Progenitor cell of endocrine pancreas (in vitro differentiated cells): ENCODE measurements around the gene DTNA. TPM values are rescaled to one million over a fixed set of nuclear protein-coding genes. Genes with fewer than 3 reads are reported as not detected.

Experiments
- DNase-seq: peaks from one replicate; pipeline ENCODE4 v3.0.0; 2021; ENCODE audit warnings: low spot score; ENCODE audit not compliant: unreplicated experiment
- H3K27ac Mint-ChIP-seq: 2 replicates; pipeline ENCODE4 v1.8.0; 2021; ENCODE audit warnings: mild to moderate bottlenecking, moderate library complexity, mixed read lengths
- H3K27me3 Mint-ChIP-seq: 2 replicates; pipeline ENCODE4 v1.8.0; 2021; ENCODE audit warnings: mixed read lengths
- H3K36me3 Mint-ChIP-seq: 2 replicates; pipeline ENCODE4 v1.8.0; 2022; ENCODE audit warnings: mixed read lengths; ENCODE audit not compliant: insufficient read depth
- H3K4me1 Mint-ChIP-seq: 2 replicates; pipeline ENCODE4 v1.8.0; 2021; ENCODE audit warnings: low read depth, mixed read lengths
- H3K4me3 Mint-ChIP-seq: 2 replicates; pipeline ENCODE4 v1.8.0; 2021; ENCODE audit warnings: low read depth, mild to moderate bottlenecking, moderate library complexity, mixed read lengths
- H3K9me3 Mint-ChIP-seq: 2 replicates; pipeline ENCODE4 v1.8.0; 2021; ENCODE audit warnings: low read depth, mixed read lengths
- CTCF ChIP-seq: fragments of 200-600 bp; sonication (generic); IDR thresholded peaks from one replicate; pipeline ENCODE4 v1.5.0; 2021; ENCODE audit warnings: antibody characterized with exemption, mild to moderate bottlenecking; ENCODE audit not compliant: unreplicated experiment
- total RNA-seq: library from RNA; stranded (reverse); gene quantifications from 2 replicates; pipeline ENCODE4 v1.2.1, GENCODE V29; 2021

Gene DTNA
- total RNA-seq, 1 donor from 2014 or later: 25.4 TPM

DNA sequence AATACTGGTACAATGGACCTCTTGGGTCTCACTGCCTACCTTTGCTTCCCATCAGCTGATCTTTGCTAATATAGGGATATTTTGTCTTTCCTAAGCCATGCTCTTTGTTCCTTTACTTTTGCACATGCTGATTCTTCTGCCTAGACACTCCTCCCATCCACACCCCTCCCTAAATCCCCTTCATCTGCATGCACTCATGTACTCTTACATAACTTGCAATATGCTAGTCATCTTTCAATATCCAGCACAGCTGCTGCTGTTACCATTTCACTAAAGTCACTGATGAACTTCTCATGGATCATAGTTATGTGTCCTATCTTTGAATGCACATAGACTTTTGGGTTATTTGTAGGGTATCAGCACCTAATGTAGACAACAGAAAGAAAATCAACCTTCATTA is 18.5 kb upstream of the DTNA start:
- Mint-ChIP-seq H3K4me3 (no peak overlapping the region), H3K27me3 (no peaks in the 10 kb centered on the region), H3K36me3 (no peaks in the 10 kb centered on the region), H3K9me3 (no peaks in the 10 kb centered on the region), H3K27ac (no peak overlapping the region), H3K4me1 (peaks cover 5% of the 10 kb centered on the region)
- no peak for DNase-seq
- TF ChIP-seq CTCF: no peak

DNA sequence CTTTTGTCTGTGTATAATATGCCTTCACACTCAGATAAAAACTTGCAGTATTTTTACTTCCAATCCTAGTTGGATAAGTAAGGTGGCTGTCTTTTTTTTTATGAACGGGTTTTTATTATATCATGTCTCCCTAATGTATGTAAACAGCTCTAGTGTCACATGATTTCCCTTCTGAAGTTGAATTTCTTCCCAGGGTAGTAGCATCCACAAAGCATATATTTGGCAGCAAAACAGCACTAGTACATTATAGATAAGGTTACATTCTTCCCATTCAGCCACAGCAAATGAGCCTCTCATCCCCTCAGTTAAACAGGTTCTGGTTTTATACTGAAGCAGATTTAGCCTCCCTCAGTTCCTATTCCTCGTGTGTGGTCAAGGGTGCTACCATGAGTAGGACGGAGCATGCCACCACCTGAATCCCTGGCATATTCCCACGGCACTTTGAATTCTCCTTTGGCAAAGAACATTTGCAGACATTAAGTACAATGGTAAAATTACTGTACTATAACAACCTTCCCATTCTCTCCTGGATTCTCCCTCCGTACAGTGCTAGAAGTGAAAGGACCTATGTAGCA is 15.4 kb upstream of the DTNA start:
- no peak for TF ChIP-seq CTCF
- H3K27me3 Mint-ChIP-seq: no peaks in the 10 kb centered on the region
- H3K4me1 Mint-ChIP-seq: peaks cover 5% of the 10 kb centered on the region
- no peak for DNase-seq
- H3K36me3 Mint-ChIP-seq: peaks cover 4% of the 10 kb centered on the region
- no peak overlapping the region for H3K4me3 Mint-ChIP-seq
- H3K27ac Mint-ChIP-seq: no peak overlapping the region
- H3K9me3 Mint-ChIP-seq: peaks cover 2% of the 10 kb centered on the region

GRCh38 chr18:34695310-34695709 is 14.8 kb upstream of the DTNA start:
- H3K4me3 Mint-ChIP-seq: no peak overlapping the region
- no peak for TF ChIP-seq CTCF
- H3K27ac Mint-ChIP-seq: no peak overlapping the region
- no peak for DNase-seq
- peaks cover 2% of the 10 kb centered on the region for H3K9me3 Mint-ChIP-seq
- no peaks in the 10 kb centered on the region for H3K27me3 Mint-ChIP-seq
- H3K4me1 Mint-ChIP-seq: peaks cover 5% of the 10 kb centered on the region
- H3K36me3 Mint-ChIP-seq: peaks cover 4% of the 10 kb centered on the region

DNA sequence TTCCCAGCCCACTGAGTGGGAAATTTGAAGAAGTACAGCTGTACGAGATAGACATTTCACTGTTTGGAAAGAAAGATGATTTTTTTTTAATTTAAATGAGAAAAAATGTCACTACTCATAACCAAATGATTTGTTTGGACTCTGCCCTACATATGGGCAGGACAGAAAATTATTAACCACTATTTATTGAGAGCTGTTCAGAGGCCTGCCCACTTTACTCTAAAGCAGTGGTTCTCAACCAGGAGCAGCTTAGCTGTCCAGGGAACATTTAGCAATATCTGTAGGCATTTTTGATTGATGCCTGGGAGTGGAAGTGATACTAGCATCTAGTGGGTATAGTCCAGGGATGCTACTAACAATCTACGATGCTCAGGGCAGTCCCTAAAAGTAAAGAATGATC is 13.4 kb upstream of the DTNA start:
- Mint-ChIP-seq H3K27me3 (no peaks in the 10 kb centered on the region), H3K9me3 (peaks cover 2% of the 10 kb centered on the region), H3K4me3 (no peak overlapping the region), H3K27ac (no peak overlapping the region), H3K36me3 (peaks cover 4% of the 10 kb centered on the region), H3K4me1 (peaks cover 5% of the 10 kb centered on the region)
- DNase-seq: no peak
- TF ChIP-seq CTCF: no peak

DNA sequence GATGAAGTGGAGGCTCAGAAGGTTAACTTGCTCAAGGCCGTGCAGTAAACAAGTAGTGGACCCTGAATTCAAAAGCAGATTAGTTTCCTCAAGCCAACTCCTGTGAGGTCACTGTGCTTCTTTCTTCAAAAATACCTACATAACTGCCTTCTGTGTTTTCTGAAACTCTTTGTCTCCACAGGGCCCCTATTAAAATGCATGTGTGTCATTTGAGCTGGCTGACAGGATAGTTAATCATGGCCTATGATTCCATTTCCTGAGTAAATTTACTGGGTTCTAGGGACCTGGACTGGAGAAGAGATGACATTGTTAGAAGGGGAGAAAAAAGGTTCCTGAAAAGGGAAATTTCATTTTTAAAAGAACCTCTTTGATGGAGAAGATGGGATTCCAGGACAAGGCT is 12.9 kb upstream of the DTNA start:
- DNase-seq: no peak

More for the DNA sequence above, 12.9 kb upstream of the DTNA start:
- no peaks in the 10 kb centered on the region for H3K27me3 Mint-ChIP-seq
- no peak for TF ChIP-seq CTCF
- no peak overlapping the region for H3K4me3 Mint-ChIP-seq
- H3K27ac Mint-ChIP-seq: no peak overlapping the region
- peaks cover 5% of the 10 kb centered on the region for H3K4me1 Mint-ChIP-seq
- peaks cover 4% of the 10 kb centered on the region for H3K36me3 Mint-ChIP-seq
- peaks cover 2% of the 10 kb centered on the region for H3K9me3 Mint-ChIP-seq
